AG09319 (cell line): Measurements from ENCODE around the gene APLP1.

Experiments used
- DNase-seq: peaks from one replicate; pipeline ENCODE4 v3.0.0-alpha.2; 2010; ENCODE audit warnings: low read depth; ENCODE audit errors: extremely low read depth
- CTCF ChIP-seq: IDR thresholded peaks from 2 replicates; pipeline ENCODE4 v1.5.1; 2011; ENCODE audit warnings: low read depth, mild to moderate bottlenecking, inconsistent platforms, low read length, moderate library complexity

APLP1 gene

GRCh38 chr19:35856546-35857149, 11.7 kb upstream of the APLP1 start, which contains the start of gene KIRREL2:
Gene KIRREL2, plus strand, starts transcription at chr19:35856911. Its CDS starts 209 bp downstream, at chr19:35857120.
- DNase-seq = no peak
- no peak for TF ChIP-seq CTCF

GRCh38 chr19:35858311-35858710, 10.1 kb upstream of the APLP1 start:
- no peak for DNase-seq
- no peak for TF ChIP-seq CTCF

- DNase-seq = no peak
- no peak for TF ChIP-seq CTCF
Observed at GRCh38 chr19:35859414-35859813, 9.0 kb upstream of the APLP1 start.

GRCh38 chr19:35860436-35860817, 7.9 kb upstream of the APLP1 start:
- DNase-seq = no peak
- TF ChIP-seq CTCF = no peak

- TF ChIP-seq CTCF = no peak
Observed at GRCh38 chr19:35860818-35861639, 7.3 kb upstream of the APLP1 start.

GRCh38 chr19:35861640-35862160, 6.7 kb upstream of the APLP1 start:
- DNase-seq = no peak
- no peak for TF ChIP-seq CTCF

More at GRCh38 chr19:35860818-35861639, 7.3 kb upstream of the APLP1 start:
- DNase-seq = no peak

- no peak for DNase-seq
- no peak for TF ChIP-seq CTCF
Observed at GRCh38 chr19:35862528-35862927, 5.8 kb upstream of the APLP1 start.
